HG03175 (cell line): ENCODE measurements around the gene KIF19.

ENCODE experiments used
- ATAC-seq: cut with Tn5 transposase; IDR thresholded peaks from one replicate; pipeline ENCODE4 v1.9.1; 2021; ENCODE audit warnings: mild to moderate bottlenecking, moderate library complexity; ENCODE audit not compliant: unreplicated experiment

KIF19 gene

DNA sequence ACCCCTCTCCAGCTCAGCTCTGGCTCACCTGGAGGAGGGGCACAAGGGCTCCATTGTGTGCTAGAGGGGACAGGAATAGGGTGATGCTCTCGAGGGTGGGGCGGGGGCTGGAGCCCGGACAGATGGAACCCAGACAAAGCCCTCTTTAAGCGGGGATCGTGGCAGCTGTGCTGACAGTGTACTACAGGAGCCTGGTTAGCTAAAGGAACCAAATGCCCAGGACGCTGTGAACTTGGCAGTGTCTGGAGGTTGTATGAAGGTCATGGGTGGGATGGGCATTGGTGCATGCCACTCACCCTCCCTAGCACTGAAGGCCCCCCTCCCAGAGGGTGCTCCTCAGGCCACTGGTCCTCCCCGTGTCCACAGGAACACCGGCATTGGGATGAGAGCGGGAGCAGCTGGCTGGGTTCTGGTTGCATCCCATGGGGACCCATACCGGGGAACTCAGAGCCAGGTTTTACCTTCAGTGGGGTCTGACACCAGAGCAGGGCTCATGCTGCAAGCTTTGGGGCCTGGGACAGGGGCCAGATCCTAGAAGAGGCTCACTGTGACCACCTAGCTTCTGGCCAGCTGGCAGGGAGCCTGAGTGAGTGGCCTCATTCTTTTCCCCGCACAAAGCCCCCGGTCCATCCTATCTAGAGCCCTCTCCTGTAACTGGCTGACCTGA is 11.9 kb downstream of the KIF19 start:
- no peak for ATAC-seq

DNA sequence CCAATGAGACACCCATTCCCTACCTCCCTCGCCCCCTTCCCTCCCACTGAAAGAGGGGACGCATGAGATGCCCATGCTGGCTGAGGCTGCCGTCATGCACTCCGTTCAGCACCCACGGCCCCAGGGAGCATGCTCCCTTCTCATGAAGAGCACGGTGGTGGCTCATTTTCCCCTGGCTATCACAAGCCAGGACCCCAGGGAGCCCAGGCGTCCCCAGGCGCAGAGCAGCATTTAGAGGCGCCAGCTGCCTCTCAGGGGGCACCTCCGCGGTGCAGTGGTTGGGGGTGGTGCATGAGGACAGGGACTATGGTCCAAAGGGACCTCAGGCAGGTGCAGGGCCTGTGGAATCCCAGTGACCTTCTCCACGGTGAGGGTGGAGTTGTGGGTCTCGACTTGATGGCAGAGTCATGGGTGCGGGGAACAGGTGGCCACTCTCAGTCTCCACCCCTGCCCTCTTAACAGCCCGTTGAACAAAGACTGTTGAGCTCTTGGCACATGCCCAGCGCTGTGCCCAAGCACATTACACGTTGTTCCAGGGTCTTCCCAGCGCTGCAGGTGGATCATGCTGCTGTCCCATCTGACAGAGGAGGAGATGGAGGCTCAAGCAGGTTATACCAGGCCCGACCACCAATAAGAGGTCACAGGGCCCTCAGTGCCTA is 13.6 kb downstream of the KIF19 start:
- ATAC-seq: no peak

DNA sequence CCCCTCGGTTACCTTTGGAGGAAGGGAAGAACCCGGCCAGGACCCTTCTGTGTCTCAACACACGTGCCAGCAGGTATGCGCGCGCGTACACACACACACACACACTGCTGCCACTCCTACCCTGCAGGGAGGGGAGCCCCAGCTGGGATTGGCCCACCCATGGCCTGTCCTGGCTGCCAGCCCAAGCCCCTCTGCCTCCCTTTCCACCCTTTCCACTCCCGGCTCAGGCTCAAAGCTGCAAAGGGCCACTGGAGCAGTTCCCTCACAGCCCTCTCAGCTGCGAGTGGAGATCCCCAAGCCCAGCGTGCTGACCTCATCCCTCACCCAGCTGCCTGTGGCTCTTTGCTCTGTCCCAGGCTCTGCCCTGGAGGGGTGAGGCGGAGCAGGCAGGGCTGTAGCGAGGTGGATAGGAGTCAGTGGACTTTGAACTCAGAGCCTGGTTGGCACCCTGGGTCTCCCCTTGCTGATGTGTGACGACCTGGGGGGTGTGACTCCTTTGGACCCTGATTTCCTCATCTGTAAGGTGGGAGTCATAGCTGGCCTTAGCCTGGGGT is 14.5 kb downstream of the KIF19 start:
- no peak for ATAC-seq

DNA sequence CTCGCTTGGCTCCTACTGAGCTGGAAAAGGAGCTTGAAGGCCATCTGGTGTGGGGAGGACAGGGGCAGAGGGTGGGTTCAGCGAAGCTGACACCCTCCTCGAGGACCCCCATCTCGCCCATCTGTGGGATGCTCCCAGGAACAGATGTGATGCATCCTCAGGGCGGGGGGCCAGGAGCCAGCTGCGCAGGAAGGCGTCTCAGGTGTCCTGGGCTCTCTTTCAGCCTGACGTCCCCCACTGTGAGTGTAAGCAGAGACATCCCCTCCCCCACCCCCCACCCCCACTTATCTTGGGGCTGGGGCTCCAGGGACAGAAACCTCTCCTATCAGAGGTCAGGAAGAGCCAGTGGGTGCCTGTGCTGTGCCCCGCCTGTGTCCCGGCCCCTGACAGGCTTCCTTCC is 16.2 kb downstream of the KIF19 start:
- ATAC-seq: no peak

DNA sequence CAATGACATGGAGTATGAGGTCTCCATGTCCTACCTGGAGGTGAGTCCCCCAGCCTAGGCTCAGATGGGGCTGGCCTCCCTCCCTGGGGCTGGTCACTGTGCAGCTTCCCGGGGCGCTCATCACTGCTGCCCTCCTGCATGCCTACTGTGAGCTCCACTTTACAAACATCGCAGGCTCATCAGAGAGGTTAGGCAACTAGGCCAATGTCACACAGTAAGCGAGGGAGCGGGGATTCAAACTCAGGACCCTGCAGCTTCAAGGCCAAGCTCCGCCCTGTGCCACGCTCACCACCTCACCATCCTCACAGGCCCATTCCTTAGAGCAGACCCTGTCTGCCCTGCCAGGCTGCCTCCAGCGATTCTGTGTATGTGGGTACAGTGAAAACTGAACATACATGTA is 17.1 kb downstream of the KIF19 start:
- ATAC-seq: no peak

DNA sequence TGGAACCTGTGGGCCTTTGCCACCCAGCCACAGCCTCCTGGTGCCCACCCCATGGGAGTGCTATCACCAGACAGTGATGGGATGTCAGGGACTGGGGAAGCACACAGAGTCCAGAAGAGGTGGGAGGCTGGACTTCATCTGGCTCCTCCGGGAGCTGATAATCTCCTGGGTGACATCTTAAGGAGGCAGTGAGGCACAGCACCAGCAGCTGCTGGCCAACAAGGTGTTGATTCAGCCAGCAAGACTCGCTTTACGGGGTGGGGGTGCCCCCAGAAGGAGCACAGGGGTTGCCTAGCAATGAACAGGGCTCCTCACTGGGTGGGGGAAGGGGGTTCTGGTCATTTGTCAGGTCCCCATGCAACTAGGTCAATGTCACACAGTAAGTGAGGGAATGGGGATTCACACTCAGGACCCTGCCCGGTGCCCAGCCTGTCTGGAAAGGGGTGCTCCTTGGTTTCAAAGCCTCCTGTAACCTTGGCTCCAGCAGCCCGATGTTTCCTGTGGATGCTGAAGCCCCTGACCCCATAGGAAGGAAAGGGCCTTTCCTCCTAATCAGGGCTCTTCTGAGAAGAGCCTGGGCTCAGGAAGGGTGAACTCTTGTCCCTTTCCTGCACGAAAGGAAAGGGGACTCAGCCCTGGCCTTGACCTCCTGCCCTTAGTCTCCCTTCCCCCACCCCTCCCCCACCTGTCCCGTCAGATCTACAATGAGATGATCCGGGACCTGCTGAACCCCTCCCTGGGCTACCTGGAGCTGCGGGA is 17.7 kb downstream of the KIF19 start:
- ATAC-seq: no peak

DNA sequence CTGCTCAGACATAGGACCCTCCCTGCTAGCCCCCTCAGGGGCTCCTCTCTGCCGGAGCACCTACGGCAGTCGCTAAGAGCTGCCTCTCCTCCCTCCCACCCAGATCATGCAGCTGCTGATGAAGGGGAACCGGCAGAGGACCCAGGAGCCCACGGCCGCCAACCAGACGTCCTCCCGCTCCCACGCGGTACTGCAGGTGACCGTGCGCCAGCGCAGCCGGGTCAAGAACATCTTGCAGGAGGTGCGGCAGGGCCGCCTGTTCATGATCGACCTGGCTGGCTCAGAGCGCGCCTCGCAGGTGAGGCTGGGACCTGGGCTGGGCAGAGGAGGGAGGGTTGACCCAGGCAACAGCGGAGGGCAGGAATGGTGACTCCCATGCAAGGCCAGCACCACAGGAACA is 18.6 kb downstream of the KIF19 start:
- ATAC-seq: no peak

DNA sequence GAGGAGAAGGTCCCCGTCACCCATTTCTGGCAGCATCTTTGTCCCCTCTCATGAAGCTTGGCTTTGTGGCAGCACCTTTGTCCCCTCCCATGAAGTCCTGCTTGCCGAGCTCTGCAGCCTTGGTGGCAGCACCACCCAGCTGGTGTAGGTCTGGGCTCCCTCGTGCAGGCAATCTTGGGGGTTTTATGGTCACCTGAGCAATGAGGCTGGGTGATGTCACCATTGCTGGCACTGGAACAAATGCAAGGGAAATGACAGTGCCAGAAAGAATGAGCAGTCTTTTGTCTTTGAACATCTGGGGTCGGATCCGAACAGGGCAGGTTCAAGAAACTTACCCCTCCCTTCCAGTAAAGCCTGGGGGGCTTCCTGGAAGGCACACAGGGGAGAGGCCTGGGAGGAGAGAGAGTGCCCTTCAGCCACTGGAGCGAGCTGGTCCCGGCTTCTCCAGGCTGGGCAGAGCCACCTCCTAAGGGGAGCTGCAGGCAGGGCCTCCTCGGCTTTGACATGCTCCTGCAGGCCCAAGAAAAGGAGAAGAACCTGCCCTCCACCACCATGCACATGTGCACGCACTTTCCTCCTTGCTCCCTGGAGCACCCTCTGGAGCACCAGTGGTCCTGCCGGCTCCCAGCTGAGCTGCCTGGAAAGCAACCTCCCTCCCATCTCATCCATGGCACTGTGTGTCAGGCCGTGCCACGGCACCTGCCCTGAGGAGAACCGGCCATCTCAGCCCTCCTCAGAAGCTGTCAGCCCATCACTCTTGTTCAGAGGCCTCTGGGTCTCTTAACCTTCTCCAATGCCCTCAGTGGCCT is 19.6 kb downstream of the KIF19 start:
- no peak for ATAC-seq

DNA sequence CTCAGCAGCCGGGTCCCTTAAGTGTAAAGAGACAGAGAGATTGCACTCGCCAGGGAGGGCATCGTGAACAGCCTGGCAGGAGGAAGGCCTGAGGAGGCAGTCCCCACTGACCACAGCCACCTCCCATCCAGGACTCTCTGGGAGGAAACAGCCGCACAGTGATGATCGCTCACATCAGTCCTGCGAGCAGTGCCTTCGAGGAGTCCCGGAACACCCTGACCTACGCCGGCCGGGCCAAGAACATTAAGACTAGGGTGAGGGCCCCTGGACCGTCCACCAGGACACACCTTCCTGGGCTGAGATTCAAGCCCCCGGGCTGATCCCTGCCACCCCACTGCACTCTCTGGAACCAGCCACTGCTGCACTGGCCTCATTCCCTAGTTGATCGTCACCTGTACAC is 21.6 kb downstream of the KIF19 start:
- ATAC-seq: no peak

DNA sequence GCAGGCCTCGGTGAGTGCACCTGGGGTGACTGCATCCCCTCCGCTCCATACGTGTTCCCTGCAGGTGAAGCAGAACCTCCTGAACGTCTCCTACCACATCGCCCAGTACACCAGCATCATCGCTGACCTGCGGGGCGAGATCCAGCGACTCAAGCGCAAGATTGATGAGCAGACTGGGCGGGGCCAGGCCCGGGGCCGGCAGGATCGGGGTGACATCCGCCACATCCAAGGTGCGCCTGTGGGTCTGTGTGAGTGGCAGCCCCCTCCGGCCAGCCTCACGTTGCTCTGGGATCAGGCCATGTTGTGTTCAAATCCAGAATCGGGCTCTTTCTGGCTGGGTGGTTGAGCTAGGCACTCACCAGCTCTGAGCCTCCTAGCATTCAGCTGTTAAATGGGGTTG is 23.1 kb downstream of the KIF19 start:
- ATAC-seq: no peak

DNA sequence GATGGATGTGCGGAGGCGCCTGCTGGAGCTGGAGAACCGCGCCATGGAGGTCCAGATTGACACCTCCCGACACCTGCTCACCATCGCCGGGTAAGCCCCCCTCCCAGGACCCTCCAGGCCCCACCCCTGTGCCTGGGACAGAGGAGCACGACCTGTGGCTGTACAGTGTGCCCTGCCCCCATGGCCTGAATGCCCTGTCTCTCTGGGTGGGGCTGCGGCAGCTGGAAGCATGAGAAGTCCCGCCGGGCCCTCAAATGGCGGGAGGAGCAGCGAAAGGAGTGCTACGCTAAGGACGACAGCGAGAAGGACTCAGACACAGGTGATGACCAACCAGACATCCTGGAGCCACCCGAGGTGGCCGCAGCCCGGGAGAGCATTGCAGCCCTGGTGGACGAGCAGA is 24.5 kb downstream of the KIF19 start:
- ATAC-seq: no peak

DNA sequence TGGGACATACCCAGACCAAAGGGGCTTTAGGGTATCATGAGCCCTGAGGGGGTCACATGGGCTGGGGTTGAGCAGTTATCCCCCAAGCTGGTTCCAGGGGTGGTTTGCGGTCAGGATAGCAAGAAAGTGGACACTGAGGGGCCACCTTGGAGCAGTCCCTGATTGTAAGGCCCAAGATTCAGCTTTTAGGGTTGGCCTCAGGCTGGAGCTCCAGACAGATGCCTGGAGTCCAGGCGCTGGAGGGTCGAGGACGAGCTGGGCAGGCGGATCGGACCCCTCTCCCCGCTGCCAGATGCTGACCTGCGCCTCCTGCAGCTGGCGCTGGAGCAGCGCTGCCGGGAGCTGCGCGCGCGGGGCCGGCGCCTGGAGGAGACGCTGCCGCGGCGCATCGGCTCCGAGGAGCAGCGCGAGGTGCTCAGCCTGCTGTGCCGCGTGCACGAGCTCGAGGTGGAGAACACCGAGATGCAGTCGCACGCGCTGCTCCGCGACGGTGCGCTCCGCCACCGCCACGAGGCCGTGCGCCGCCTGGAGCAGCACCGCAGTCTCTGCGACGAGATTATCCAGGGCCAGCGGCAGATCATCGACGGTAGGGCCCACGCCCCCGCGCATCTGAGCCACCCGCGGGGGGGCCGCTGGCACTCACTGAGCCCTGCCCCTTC is 25.7 kb downstream of the KIF19 start:
- ATAC-seq: no peak

DNA sequence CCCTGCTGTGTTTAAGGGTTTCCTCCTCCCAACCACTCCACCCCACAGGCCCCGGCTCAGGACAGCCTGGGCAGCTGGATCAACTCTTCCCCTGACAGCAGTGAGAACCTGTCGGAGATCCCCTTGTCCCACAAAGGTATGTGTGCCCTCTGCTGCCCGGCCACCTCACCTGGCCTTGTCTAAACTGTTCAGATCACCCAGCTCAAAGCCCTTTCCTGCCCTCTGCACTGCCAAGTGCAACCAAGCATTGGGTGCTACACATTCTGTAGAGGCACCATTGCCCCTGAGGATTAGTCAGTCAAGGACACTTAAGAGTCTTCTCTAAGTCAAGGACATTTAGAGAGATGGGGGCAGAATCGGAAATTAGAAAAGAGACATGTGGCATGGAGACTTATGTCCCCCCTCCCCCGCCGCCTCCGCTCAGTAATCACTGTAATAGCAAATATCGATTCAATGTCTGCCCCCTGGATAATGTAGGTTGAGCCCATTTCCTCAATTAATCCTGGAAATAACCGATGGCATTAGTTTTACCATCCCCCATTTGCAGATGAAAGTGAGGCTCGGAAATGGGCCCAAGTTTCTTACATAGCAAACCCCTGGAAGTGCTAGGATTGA is 27.5 kb downstream of the KIF19 start:
- no peak for ATAC-seq

DNA sequence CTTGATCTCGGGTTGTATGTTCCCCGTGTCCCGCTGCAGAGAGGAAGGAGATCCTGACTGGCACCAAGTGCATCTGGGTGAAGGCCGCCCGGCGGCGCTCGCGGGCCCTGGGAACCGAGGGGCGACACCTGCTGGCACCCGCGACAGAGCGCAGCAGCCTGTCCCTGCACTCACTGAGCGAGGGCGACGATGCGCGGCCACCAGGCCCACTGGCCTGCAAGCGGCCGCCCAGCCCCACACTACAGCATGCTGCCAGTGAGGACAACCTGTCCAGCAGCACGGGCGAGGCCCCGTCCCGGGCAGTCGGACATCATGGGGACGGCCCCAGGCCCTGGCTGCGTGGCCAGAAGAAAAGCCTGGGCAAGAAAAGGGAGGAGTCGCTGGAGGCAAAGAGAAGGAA is 28.1 kb downstream of the KIF19 start:
- ATAC-seq: no peak

DNA sequence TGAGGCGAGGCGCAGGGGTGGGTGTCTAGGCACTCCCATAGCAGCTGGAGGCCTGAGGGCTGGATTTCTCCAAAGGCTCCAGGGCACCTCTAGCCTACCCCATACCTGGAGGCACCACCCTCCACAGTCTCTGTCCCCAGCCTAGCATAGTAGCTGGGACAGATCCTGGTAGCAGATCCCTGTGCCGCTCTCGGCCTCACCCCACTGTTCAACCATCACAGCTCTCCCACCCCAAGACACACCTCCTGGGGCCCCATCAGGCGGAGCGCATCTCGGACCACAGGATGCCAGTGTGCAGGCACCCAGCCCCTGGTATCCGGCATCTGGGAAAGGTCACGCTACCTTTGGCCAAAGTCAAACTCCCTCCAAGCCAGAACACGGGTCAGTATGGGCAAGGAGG is 28.5 kb downstream of the KIF19 start:
- no peak for ATAC-seq

DNA sequence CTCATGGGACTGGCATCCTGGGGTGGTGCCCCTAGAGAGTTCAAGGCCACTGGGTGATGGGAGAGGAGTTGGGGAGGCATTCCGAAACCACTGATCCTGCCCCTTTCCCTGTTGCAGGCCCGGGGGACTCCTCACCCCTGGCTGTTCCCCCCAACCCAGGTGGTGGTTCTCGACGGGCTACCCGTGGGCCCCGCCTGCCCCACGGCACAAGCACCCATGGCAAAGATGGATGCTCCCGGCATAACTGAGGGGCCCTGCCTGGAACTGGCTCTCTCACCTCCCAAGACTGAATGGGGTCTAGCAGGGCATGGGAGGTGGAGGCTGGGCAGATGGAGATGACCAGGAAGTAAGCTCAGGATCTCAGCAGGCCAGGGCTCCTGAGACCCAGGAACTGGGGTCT is 29.0 kb downstream of the KIF19 start:
- ATAC-seq: no peak

DNA sequence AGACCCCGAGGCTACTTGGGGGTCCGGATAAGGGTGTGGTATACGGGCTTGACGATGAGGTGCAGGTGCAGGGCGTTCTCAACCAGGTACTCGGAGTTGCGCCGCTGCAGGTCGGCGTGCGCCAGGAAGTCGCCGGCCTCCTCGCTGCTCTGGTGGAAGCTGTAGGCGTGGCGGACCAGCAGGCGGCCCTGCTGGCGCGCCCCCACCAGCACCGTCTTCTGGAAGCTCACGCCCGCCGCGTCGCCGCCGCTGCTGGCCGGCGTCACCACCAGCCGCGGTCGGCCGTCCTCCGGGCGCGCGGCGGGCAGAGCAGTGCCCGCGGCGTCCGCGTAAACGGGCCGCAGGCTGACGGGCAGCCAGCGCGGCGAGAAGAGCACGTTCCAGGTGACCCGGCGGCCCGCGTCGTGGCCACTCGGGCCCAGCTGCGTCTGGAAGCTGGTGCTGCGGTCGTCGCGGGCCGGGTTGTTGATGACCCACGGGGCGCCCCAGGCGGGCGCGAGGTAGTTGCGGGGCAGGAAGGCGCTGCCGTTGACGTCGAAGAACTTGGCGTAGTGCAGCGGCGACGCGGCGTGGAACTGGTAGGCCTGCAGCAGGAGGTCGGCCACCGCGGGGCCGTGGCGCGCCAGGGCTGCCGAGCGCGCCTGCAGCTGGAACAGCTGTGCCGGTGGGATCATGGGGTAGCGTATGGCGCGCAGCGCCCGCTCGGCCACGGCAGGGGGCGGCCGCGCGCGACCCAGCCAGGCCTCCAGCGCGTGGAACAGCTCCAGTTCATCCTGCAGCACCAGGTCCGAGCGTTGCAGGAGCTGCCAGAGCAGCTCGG is 30.8 kb downstream of the KIF19 start:
- no peak for ATAC-seq

DNA sequence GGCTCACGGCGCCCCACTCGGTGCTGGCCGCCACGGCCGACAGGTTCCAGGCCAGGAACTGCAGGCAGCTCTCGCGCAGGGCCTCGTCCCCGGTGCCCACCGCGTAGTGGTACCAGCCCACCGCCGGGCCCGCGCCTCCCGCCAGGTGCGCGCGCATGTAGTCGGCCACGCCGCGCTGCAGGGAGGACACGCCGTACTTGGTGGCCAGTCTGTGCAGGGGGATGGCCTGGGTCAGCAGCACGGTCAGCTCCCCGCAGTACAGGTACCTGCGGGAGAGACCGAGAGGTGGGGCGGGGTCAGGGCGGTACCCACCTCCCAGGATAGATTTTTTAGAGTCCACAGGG is 31.4 kb downstream of the KIF19 start:
- no peak for ATAC-seq

DNA sequence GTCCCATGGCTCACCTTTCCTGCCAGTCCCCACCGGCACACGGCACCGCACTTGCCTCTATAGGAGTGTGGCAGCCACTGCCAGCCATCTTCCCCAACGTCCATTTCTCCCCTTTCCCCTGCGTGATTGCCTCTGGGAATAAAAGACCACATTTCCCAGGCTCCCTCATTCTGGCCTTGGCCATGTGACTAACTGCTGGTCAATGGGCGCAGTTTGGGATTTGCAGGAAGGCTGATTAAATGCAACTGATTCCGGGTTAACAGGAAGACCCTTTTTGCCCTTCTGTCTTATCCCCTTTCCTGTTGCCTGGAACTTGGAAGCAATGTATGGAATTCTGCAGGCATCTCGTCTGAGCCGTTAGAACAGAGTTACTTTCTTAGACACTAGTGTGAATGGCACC is 32.7 kb downstream of the KIF19 start:
- no peak for ATAC-seq
